Fibroblast of lung (primary cell): ENCODE measurements around the gene BAIAP3. TPM values are rescaled to one million over a fixed set of nuclear protein-coding genes. Genes with fewer than 3 reads are reported as not detected.

Experiments used
- DNase-seq, 2 donors: peaks; one replicate each; pipeline versions ENCODE4 v3.0.0 to v3.0.0-alpha.2; 2010; ENCODE audit warnings: low read depth in 2 of 2
- H2AFZ ChIP-seq: 2 replicates; pipeline ENCODE4 v1.5.1; 2012; ENCODE audit warnings: low read length, control low read depth, inconsistent platforms
- H3K27ac ChIP-seq: 2 replicates; pipeline ENCODE4 v1.5.1; 2011; ENCODE audit warnings: low read length, control low read depth; ENCODE audit not compliant: insufficient read depth
- H3K27me3 ChIP-seq: 2 replicates; pipeline ENCODE4 v1.5.1; 2011; ENCODE audit warnings: mild to moderate bottlenecking, low read length; ENCODE audit not compliant: control insufficient read depth, insufficient read depth
- H3K36me3 ChIP-seq: 2 replicates; pipeline ENCODE4 v1.5.1; 2011; ENCODE audit warnings: low read length; ENCODE audit not compliant: control insufficient read depth, insufficient read depth
- H3K4me1 ChIP-seq: 2 replicates; pipeline ENCODE4 v1.5.1; 2011; ENCODE audit warnings: low read length; ENCODE audit not compliant: control insufficient read depth, insufficient read depth; ENCODE audit errors: extremely low read depth
- H3K4me2 ChIP-seq: 2 replicates; pipeline ENCODE4 v1.5.1; 2011; ENCODE audit warnings: low read length, control low read depth; ENCODE audit not compliant: insufficient read depth; ENCODE audit errors: extremely low read depth
- H3K4me3 ChIP-seq, 4 experiments: fragments of 200-600 bp in 1 of 4; sonication (generic) in 1 of 4; replicated peaks in 1 of 4; 2 replicates each; pipeline ENCODE4 v1.5.1; 2011 to 2016; ENCODE audit warnings: low read length in 4 of 4, low read depth in 3 of 4, mild to moderate bottlenecking in 3 of 4, control low read depth in 2 of 4, inconsistent platforms in 1 of 4, mixed read lengths in 1 of 4; ENCODE audit not compliant: insufficient read depth in 1 of 4; ENCODE audit errors: control extremely low read depth in 1 of 4
- H3K79me2 ChIP-seq: 2 replicates; pipeline ENCODE4 v1.5.1; 2012; ENCODE audit warnings: mild to moderate bottlenecking, low read length, inconsistent platforms; ENCODE audit not compliant: control insufficient read depth, insufficient read depth
- H3K9ac ChIP-seq: 2 replicates; pipeline ENCODE4 v1.5.1; 2011; ENCODE audit warnings: mild to moderate bottlenecking, low read length, control low read depth; ENCODE audit not compliant: insufficient read depth
- H3K9me3 ChIP-seq: 2 replicates; pipeline ENCODE4 v1.5.1; 2012; ENCODE audit warnings: low read depth, low read length; ENCODE audit not compliant: control insufficient read depth, insufficient read depth
- H4K20me1 ChIP-seq: 2 replicates; pipeline ENCODE4 v1.5.1; 2011; ENCODE audit warnings: low read length; ENCODE audit not compliant: control insufficient read depth, insufficient read depth; ENCODE audit errors: extremely low read depth
- EZH2 ChIP-seq: IDR thresholded peaks from 2 replicates; pipeline ENCODE4 v1.5.1; 2012; ENCODE audit warnings: low read length, control low read depth, mild to moderate bottlenecking; ENCODE audit errors: missing control alignments
- polyA plus RNA-seq, 2 donors: library from polyadenylated mRNA; depleted of rRNA in 1 of 2; stranded (reverse) in 1 of 2; unstranded in 1 of 2; fragments of >200 nt; gene quantifications; 2 replicates each; pipeline ENCODE4 v1.2.1, GENCODE V29; 2011 to 2012; ENCODE audit warnings: missing spikeins in 1 of 2
- total RNA-seq: library from RNA; depleted of rRNA; stranded (reverse); fragments of >200 nt; gene quantifications from 2 replicates; pipeline ENCODE4 v1.2.1, GENCODE V29; 2014
- TF ChIP-seq, protein P1 (sequence below), 2 donors: IDR thresholded peaks in 1 of 2; conservative IDR thresholded peaks in 1 of 2; 1 replicate in 1 of 2; 2 replicates in 1 of 2; pipeline ENCODE4 v1.5.1; 2011 to 2012; ENCODE audit warnings: low read length in 2 of 2, control low read depth in 1 of 2, inconsistent platforms in 1 of 2, low read depth in 1 of 2, mild to moderate bottlenecking in 1 of 2

BAIAP3 gene
- total and polyA plus RNA-seq, 2 donors (not counting 1 experiment from before 2014, with no cell fraction given) = 0.22 to 0.83 TPM

DNA sequence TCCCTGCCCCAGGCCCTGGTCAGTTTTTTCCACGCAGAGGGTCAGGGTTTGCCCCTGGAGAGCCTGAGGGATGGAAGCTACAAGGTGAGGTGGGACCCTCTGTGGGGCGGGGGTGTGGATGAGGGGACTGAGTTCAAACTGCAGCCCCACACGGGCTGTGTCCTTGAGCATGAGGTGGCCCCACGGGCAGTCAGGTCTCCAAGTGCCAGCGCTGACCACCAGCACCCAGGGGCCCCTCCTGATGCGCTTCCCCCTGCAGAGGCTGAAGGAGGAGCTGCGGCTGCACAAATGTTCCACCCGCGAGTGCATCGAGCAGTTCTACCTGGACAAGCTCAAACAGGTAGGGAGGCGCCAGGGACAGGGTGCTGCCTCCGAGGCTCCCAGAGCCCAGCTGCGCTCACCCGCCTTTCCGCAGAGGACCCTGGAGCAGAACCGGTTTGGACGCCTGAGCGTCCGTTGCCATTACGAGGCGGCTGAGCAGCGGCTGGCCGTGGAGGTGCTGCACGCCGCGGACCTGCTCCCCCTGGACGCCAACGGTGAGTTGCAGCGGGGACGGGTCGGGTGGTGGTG lies 13.9 kb downstream of the BAIAP3 start:
- H3K4me2 ChIP-seq = no peak overlapping the region
- no peak overlapping the region for H3K9ac ChIP-seq
- H2AFZ ChIP-seq = no peak overlapping the region

DNA sequence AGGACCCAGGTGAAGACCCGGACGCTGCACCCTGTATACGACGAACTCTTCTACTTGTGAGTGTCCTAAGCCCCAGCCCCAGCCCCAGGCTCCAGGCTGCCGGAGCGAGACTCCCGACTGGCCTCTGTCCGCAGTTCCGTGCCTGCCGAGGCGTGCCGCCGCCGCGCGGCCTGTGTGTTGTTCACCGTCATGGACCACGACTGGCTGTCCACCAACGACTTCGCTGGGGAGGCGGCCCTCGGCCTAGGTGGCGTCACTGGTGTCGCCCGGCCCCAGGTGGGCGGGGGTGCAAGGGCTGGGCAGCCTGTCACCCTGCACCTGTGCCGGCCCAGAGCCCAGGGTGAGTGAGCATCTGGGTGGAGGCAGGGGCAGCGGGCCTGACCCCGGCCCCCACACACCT lies 14.5 kb downstream of the BAIAP3 start:
- Histone ChIP-seq H4K20me1 (no peaks in the 10 kb centered on the region), H3K27me3 (no peaks in the 10 kb centered on the region)

More for the DNA sequence above, 13.9 kb downstream of the BAIAP3 start:
- no peak overlapping the region for H3K4me3 ChIP-seq
- no peaks in the 10 kb centered on the region for H3K9me3 ChIP-seq
- H3K79me2 ChIP-seq = peaks cover 21% of the 10 kb centered on the region
- no peak for DNase-seq
- H3K27me3 ChIP-seq = no peaks in the 10 kb centered on the region
- peaks cover 5% of the 10 kb centered on the region for H3K4me1 ChIP-seq
- peaks cover 15% of the 10 kb centered on the region for H3K36me3 ChIP-seq
- TF ChIP-seq, protein P1, sequence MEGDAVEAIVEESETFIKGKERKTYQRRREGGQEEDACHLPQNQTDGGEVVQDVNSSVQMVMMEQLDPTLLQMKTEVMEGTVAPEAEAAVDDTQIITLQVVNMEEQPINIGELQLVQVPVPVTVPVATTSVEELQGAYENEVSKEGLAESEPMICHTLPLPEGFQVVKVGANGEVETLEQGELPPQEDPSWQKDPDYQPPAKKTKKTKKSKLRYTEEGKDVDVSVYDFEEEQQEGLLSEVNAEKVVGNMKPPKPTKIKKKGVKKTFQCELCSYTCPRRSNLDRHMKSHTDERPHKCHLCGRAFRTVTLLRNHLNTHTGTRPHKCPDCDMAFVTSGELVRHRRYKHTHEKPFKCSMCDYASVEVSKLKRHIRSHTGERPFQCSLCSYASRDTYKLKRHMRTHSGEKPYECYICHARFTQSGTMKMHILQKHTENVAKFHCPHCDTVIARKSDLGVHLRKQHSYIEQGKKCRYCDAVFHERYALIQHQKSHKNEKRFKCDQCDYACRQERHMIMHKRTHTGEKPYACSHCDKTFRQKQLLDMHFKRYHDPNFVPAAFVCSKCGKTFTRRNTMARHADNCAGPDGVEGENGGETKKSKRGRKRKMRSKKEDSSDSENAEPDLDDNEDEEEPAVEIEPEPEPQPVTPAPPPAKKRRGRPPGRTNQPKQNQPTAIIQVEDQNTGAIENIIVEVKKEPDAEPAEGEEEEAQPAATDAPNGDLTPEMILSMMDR (conservative IDR thresholded peaks at IDR 0.05 in 1 of 2, IDR thresholded peaks at IDR 0.05 in 1 of 2; ENCODE audit: low read depth in 1 of 2, low read length in 2 of 2) = no peak
- no peak for TF ChIP-seq EZH2
- H3K27ac ChIP-seq = no peak overlapping the region
- no peaks in the 10 kb centered on the region for H4K20me1 ChIP-seq

DNA sequence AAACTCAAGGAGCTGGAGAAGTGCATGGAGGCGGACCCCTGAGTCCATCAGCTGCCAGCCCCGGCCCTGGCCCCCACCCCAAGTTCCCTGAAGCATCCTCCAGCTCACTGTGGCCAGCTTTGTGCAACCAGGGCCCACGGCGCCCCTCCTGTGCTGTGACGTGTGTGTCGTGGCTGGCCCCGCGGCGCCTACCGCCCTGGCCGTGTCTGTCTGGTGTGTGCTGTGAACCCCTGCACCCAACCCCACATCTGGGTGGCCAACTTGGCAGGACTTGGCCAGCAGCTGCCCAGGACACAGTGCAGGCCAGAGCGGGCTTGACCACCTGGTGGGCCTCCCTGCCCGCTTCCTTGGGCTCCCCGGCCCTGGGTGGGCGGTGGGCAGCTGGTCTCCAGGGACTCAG lies 15.0 kb downstream of the BAIAP3 start:
- H2AFZ ChIP-seq = no peak overlapping the region
- H3K4me2 ChIP-seq = no peak overlapping the region
- H3K27me3 ChIP-seq = no peaks in the 10 kb centered on the region
- H3K79me2 ChIP-seq = peaks cover 31% of the 10 kb centered on the region
- H3K36me3 ChIP-seq = peaks cover 15% of the 10 kb centered on the region
- no peak overlapping the region for H3K9ac ChIP-seq
- H3K27ac ChIP-seq = no peak overlapping the region
- peaks cover 5% of the 10 kb centered on the region for H3K4me1 ChIP-seq
- no peaks in the 10 kb centered on the region for H3K9me3 ChIP-seq
- no peaks in the 10 kb centered on the region for H4K20me1 ChIP-seq
- TF ChIP-seq, protein P1 (conservative IDR thresholded peaks at IDR 0.05 in 1 of 2, IDR thresholded peaks at IDR 0.05 in 1 of 2; ENCODE audit: low read depth in 1 of 2, low read length in 2 of 2) = no peak
- no peak for TF ChIP-seq EZH2
- no peak for DNase-seq
- no peak overlapping the region for H3K4me3 ChIP-seq

More for the DNA sequence above, 14.5 kb downstream of the BAIAP3 start:
- Histone ChIP-seq H3K79me2 (peaks cover 26% of the 10 kb centered on the region), H3K4me2 (no peak overlapping the region), H2AFZ (no peak overlapping the region), H3K9me3 (no peaks in the 10 kb centered on the region), H3K27ac (no peak overlapping the region), H3K9ac (no peak overlapping the region), H3K4me3 (no peak overlapping the region), H3K36me3 (peaks cover 15% of the 10 kb centered on the region), H3K4me1 (peaks cover 5% of the 10 kb centered on the region)
- TF ChIP-seq, protein P1 (conservative IDR thresholded peaks at IDR 0.05 in 1 of 2, IDR thresholded peaks at IDR 0.05 in 1 of 2; ENCODE audit: low read depth in 1 of 2, low read length in 2 of 2) = no peak
- no peak for TF ChIP-seq EZH2
- no peak for DNase-seq
